HAP-1 (cell line): ENCODE data around the gene DAGLB.
"Not testable (repeated sequence)": the region's sequence is repeated elsewhere in the genome, so short reads cannot be mapped to it uniquely, and the experiment has no call there.

Experiments
- DNase-seq, 2 experiments: peaks; one replicate each; pipeline ENCODE4 v3.0.0-alpha.2; 2016 to 2020; ENCODE audit warnings: low spot score in 2 of 2
- H3K27me3 ChIP-seq: fragments of 250-450 bp; sonication (Bioruptor Pico); 2 replicates; pipeline ENCODE4 v1.5.1; 2020; ENCODE audit warnings: low read depth, mild to moderate bottlenecking, moderate library complexity
- H3K36me3 ChIP-seq: fragments of 250-450 bp; sonication (Bioruptor Pico); replicated peaks from 2 replicates; pipeline ENCODE4 v1.5.1; 2020; ENCODE audit warnings: mild to moderate bottlenecking
- H3K4me1 ChIP-seq: fragments of 250-450 bp; sonication (Bioruptor Pico); 2 replicates; pipeline ENCODE4 v1.5.1; 2020; ENCODE audit warnings: mild to moderate bottlenecking
- H3K4me3 ChIP-seq: fragments of 250-450 bp; sonication (Bioruptor Pico); 2 replicates; pipeline ENCODE4 v1.5.1; 2020; ENCODE audit warnings: mild to moderate bottlenecking, moderate library complexity
- H3K9me3 ChIP-seq: fragments of 250-450 bp; sonication (Bioruptor Pico); 2 replicates; pipeline ENCODE4 v1.5.1; 2020; ENCODE audit warnings: mild to moderate bottlenecking, moderate library complexity
- in situ Hi-C: fragments of 300-500 bp; cut with MboI; formaldehyde crosslinking; loops from 3 replicates; pipeline ENCODE4 v1.14.3; 2020; ENCODE audit warnings: low sequenced_read_pairs, inconsistent platforms, mixed read lengths

The DAGLB gene

DNA sequence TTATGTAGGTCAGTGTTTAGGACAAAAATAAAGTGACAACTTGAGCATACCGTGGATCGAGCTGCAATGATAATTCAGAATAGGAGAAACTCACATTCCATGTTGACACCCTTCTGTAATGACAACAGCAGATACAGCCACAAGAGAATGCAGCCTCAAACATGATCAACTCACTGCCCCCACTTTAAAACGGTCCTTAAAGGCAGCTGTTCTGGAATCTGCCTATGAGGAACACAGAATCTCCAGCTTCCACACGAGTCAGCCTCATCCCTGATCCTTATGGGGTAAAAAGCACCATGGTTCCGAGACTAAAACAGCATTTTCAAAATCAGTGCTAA is 32.5 kb upstream of the DAGLB start:
- Histone ChIP-seq H3K27me3 (no peaks in the 10 kb centered on the region), H3K4me1 (peaks cover 13% of the 10 kb centered on the region), H3K9me3 (no peaks in the 10 kb centered on the region), H3K36me3 (peaks cover 62% of the 10 kb centered on the region), H3K4me3 (no peak overlapping the region)
- in situ Hi-C loops = no loop called here
- no peak for DNase-seq

DNA sequence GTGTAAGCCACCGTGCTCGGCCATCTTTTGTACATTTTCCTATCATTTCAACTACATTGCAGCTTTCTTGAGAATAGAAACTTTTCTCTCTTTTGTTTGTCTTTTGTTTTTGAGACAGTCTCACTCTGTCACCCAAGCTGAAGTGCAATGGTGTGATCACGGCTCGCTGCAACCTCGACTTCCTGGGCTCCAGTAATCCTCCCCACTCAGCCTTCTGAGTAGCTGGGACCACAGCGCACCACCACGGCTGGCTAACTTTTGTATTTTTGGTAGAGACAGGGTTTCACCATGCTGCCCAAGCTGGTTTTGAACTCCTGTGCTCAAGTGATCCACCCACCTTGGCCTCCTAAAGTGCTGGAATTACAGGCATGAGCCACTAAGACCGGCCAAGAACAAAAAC is 31.3 kb upstream of the DAGLB start:
- H3K4me3 ChIP-seq = no peak overlapping the region
- peaks cover 70% of the 10 kb centered on the region for H3K36me3 ChIP-seq
- no peaks in the 10 kb centered on the region for H3K27me3 ChIP-seq
- no peak for DNase-seq
- H3K4me1 ChIP-seq = peaks cover 10% of the 10 kb centered on the region
- H3K9me3 ChIP-seq = no peaks in the 10 kb centered on the region
- in situ Hi-C loops = no loop called here

- peaks cover 73% of the 10 kb centered on the region for H3K36me3 ChIP-seq
- DNase-seq = no peak
- in situ Hi-C loops = no loop called here
- no peaks in the 10 kb centered on the region for H3K27me3 ChIP-seq
- H3K4me1 ChIP-seq = peaks cover 10% of the 10 kb centered on the region
- no peaks in the 10 kb centered on the region for H3K9me3 ChIP-seq
- H3K4me3 ChIP-seq = no peak overlapping the region
These were observed 30.4 kb upstream of the DAGLB start for GRCh38 chr7:6478186-6478585.

- Histone ChIP-seq H3K4me3 (no peak overlapping the region), H3K4me1 (peaks cover 8% of the 10 kb centered on the region), H3K27me3 (no peaks in the 10 kb centered on the region), H3K36me3 (peaks cover 77% of the 10 kb centered on the region), H3K9me3 (no peaks in the 10 kb centered on the region)
- DNase-seq = no peak
- in situ Hi-C loops = no loop called here
These were observed 29.5 kb upstream of the DAGLB start for GRCh38 chr7:6477318-6477660.

- Histone ChIP-seq H3K4me3 (no peak overlapping the region), H3K27me3 (no peaks in the 10 kb centered on the region), H3K9me3 (no peaks in the 10 kb centered on the region), H3K4me1 (peaks cover 4% of the 10 kb centered on the region), H3K36me3 (peaks cover 77% of the 10 kb centered on the region)
- in situ Hi-C loops = no loop called here
- no peak for DNase-seq
These were observed 29.0 kb upstream of the DAGLB start for GRCh38 chr7:6476596-6477317.

DNA sequence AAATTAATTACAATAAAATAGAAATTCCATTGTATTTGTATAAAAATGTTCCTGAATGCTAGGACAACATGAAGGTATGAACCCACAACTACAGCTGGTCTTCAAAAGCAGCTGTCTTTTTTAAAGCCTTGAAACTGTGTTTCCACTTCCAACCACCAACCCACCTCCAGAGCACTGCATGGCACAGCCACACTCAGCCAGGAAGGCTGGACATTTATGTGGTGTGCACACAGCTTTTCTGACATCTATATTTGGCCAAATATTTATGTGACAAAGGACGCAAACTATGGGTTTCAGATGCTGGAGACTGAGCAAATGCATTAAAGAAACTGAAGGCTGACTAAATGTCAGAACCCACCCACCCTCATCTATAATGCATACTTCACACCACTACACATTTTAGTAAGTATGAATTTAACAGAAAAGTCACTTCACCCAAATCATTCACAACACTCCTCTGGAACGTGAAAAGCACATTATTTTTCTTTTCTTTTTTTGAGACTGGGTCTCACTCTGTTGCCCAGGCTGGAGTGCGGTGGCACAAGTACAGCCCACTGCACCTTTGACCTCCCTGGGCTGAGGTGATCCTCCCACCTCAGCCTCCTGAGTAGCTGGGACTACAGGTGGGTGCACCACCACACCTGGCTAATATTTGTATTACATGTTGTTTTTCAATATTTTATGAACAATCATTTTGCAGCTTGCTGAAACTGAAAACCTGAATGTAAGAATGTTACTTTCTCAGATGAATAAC is 27.9 kb upstream of the DAGLB start:
- in situ Hi-C loops = no loop called here
- Histone ChIP-seq H3K36me3 (peaks cover 76% of the 10 kb centered on the region), H3K9me3 (no peaks in the 10 kb centered on the region), H3K4me1 (peaks cover under 1% of the 10 kb centered on the region), H3K27me3 (no peaks in the 10 kb centered on the region), H3K4me3 (no peak overlapping the region)
- no peak for DNase-seq

GRCh38 chr7:6465862-6466261 is 18.1 kb upstream of the DAGLB start:
- no peaks in the 10 kb centered on the region for H3K4me1 ChIP-seq
- H3K9me3 ChIP-seq = peaks cover 8% of the 10 kb centered on the region
- in situ Hi-C loops = no loop called here
- peaks cover 86% of the 10 kb centered on the region for H3K36me3 ChIP-seq
- no peak overlapping the region for H3K4me3 ChIP-seq
- no peak for DNase-seq
- H3K27me3 ChIP-seq = no peaks in the 10 kb centered on the region

DNA sequence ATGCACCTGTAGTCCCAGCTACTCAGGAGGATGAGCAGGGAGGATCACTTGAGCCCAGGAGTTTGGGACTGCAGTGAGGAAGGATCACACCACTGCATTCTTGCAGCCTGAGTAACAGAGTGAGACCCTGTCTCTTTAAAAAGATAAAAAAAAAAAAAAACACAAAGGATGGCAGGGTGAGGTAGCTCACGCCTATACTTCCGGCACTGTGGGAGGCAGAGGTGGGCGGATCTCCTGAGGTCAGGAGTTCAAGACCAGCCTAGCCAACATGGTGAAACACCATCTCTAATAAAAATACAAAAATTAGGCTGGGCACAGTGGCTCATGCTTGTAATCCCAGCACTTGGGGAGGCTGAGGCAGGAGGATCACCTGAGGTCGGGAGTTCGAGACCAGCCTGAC is 15.9 kb upstream of the DAGLB start:
- H3K9me3 ChIP-seq, H3K27me3 ChIP-seq, H3K4me3 ChIP-seq, in situ Hi-C loops, H3K4me1 ChIP-seq, DNase-seq: not testable (repeated sequence)
- peaks cover 68% of the 10 kb centered on the region for H3K36me3 ChIP-seq

GRCh38 chr7:6461946-6462550 is 14.3 kb upstream of the DAGLB start:
- Histone ChIP-seq H3K36me3 (peaks cover 52% of the 10 kb centered on the region), H3K4me1 (no peaks in the 10 kb centered on the region), H3K27me3 (no peaks in the 10 kb centered on the region), H3K9me3 (peaks cover 4% of the 10 kb centered on the region), H3K4me3 (no peak overlapping the region)
- DNase-seq = no peak
- in situ Hi-C loops = no loop called here

DNA sequence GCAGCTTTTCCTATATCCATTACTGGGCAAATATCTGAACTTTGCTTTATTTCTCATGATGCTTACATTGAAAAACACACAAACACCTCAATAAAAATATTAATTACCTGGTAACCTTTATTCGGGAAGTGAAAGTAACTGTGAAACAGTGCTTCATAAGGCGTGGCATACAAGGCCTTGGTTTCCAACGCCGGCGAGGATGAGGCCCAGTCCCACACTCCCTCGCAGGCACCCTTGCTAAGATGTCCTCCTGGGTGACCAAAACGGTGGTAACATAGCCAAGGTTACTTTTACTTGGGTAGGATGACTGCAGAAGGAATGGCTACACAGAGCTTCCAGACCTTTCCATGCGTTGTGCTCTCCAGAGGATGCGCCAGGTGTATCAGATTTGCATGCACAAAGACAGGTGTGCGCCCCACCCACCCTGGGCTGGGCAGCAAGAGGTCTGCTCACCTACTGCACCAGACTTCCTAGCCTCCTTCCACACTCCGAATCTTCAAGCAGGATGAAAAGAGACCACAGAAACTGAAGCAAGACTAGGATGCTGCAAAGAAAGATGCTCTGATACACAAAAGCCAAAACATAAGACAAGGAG is 13.3 kb upstream of the DAGLB start:
- H3K9me3 ChIP-seq = no peaks in the 10 kb centered on the region
- in situ Hi-C loops = no loop called here
- H3K4me3 ChIP-seq = no peak overlapping the region
- H3K27me3 ChIP-seq = no peaks in the 10 kb centered on the region
- peaks cover 43% of the 10 kb centered on the region for H3K36me3 ChIP-seq
- H3K4me1 ChIP-seq = no peaks in the 10 kb centered on the region
- no peak for DNase-seq

- in situ Hi-C loops = no loop called here
- no peak for DNase-seq
These were observed 12.5 kb upstream of the DAGLB start for GRCh38 chr7:6460303-6460702.

GRCh38 chr7:6458676-6459075 is 10.9 kb upstream of the DAGLB start:
- H3K4me3 ChIP-seq, H3K9me3 ChIP-seq, in situ Hi-C loops, DNase-seq, H3K4me1 ChIP-seq, H3K27me3 ChIP-seq: not testable (repeated sequence)
- H3K36me3 ChIP-seq = peaks cover 29% of the 10 kb centered on the region

More at GRCh38 chr7:6460303-6460702, 12.5 kb upstream of the DAGLB start:
- H3K4me1 ChIP-seq = no peaks in the 10 kb centered on the region
- H3K27me3 ChIP-seq = no peaks in the 10 kb centered on the region
- H3K9me3 ChIP-seq = no peaks in the 10 kb centered on the region
- no peak overlapping the region for H3K4me3 ChIP-seq
- peaks cover 35% of the 10 kb centered on the region for H3K36me3 ChIP-seq

GRCh38 chr7:6453734-6454133 is 6.0 kb upstream of the DAGLB start:
- no peak overlapping the region for H3K4me3 ChIP-seq
- no peaks in the 10 kb centered on the region for H3K27me3 ChIP-seq
- no peak for DNase-seq
- peaks cover under 1% of the 10 kb centered on the region; the same call in 1 of the 2 replicates for H3K4me1 ChIP-seq
- H3K9me3 ChIP-seq = no peaks in the 10 kb centered on the region
- no peaks in the 10 kb centered on the region for H3K36me3 ChIP-seq
- in situ Hi-C loops = no loop called here

DNA sequence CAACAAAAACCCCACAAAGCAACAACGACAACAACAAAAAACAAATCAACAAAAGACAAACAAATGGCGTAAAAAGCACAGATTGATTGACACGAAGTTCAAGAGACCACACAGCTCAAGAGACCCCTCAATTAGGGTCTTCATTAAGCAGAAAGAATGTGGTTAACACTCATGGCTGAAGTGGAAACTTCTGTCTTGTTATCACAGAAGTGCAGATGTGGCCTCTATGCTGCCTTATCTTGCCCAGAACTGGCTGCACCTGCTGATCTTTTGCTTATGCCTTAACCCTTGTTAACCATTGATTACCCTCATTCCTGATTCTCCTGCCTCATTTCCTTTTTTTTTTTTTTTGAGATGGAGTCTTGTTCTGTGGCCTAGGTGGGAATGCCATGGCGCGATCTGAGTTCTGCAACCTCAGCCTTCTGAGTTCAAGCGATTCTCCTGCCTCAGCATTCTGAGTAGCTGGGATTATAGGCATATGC is 3.5 kb upstream of the DAGLB start:
- peaks cover 7% of the 10 kb centered on the region; the same call in 1 of the 2 replicates for H3K4me1 ChIP-seq
- H3K27me3 ChIP-seq = no peaks in the 10 kb centered on the region
- H3K9me3 ChIP-seq = no peaks in the 10 kb centered on the region
- no peak overlapping the region for H3K4me3 ChIP-seq
- no peak for DNase-seq
- no peaks in the 10 kb centered on the region for H3K36me3 ChIP-seq
- in situ Hi-C loops = no loop called here
